ENCODE measurements around the gene PDE4D.

GRCh38 chr5:59157068-59157467 is 736.5 kb downstream of the PDE4D start:
- TF ChIP-seq POLR2A (IDR thresholded peaks at IDR 0.05) (no peak), CTCF (IDR thresholded peaks at IDR 0.05) (no peak)

Data from right lobe of liver (tissue), 4 donors.